Thymus (tissue), 11 donors: ENCODE measurements around the gene CDX2. TPM values are rescaled to one million over a fixed set of nuclear protein-coding genes. Genes with fewer than 3 reads are reported as not detected.

Experiments
- DNase-seq, 9 donors: peaks; one replicate each; pipeline ENCODE4 v3.0.0-alpha.2; 2013; ENCODE audit warnings: low spot score in 9 of 9, low read depth in 6 of 9, missing footprints in 1 of 9
- H3K27ac ChIP-seq, 2 donors: one replicate each; pipeline ENCODE4 v1.5.1; 2013; ENCODE audit warnings: control low read depth in 1 of 2, low read depth in 1 of 2, low read length in 1 of 2, mild to moderate bottlenecking in 1 of 2, moderate library complexity in 1 of 2
- H3K27me3 ChIP-seq, 2 donors: one replicate each; pipeline ENCODE4 v1.5.1; 2013; ENCODE audit warnings: low read length in 1 of 2; ENCODE audit not compliant: control insufficient read depth in 2 of 2, insufficient read depth in 1 of 2
- H3K36me3 ChIP-seq, 2 donors: one replicate each; pipeline ENCODE4 v1.5.1; 2013; ENCODE audit warnings: low read length in 1 of 2, mild to moderate bottlenecking in 1 of 2, moderate library complexity in 1 of 2; ENCODE audit not compliant: control insufficient read depth in 2 of 2, insufficient read depth in 2 of 2
- H3K4me1 ChIP-seq, 2 donors: one replicate each; pipeline ENCODE4 v1.5.1; 2013; ENCODE audit warnings: low read length in 2 of 2; ENCODE audit not compliant: control insufficient read depth in 2 of 2, insufficient read depth in 2 of 2
- H3K4me3 ChIP-seq, 2 donors: one replicate each; pipeline ENCODE4 v1.5.1; 2013; ENCODE audit warnings: low read length in 2 of 2, control low read depth in 1 of 2, mild to moderate bottlenecking in 1 of 2
- H3K9me3 ChIP-seq, 2 donors: one replicate each; pipeline ENCODE4 v1.5.1; 2013; ENCODE audit warnings: low read length in 1 of 2, mild to moderate bottlenecking in 1 of 2; ENCODE audit not compliant: control insufficient read depth in 2 of 2, insufficient read depth in 1 of 2
- WGBS: extraction: QIAGEN DNeasy Blood & Tissue Kit; methylation state at CpG from one replicate; pipeline ENCODE4 v1.1.7; 2013; 5-methylcytosine and 5-hydroxymethylcytosine counted together
- polyA plus RNA-seq: library from polyadenylated mRNA; stranded (reverse); fragments of 200-250 nt; gene quantifications from one replicate; pipeline ENCODE4 v1.2.3, GENCODE V29; 2013
- total RNA-seq: library from RNA; stranded (reverse); fragments of 120-200 nt; gene quantifications from one replicate; pipeline ENCODE4 v1.2.4, GENCODE V29; 2013
- donor health status: healthy.

CDX2 gene
- total and polyA plus RNA-seq, 2 donors: 0.09 to 0.64 TPM

GRCh38 chr13:27921421-27921960 is 47.6 kb downstream of the CDX2 start:
- Histone ChIP-seq H3K36me3 (no peaks in the 10 kb centered on the region), H3K27me3 (peaks cover 91 to 100% of the 10 kb centered on the region in 2 donors), H3K4me3 (peak overlapping the region in 1 of 2 donors; percentile 6), H3K9me3 (no peaks in the 10 kb centered on the region), H3K27ac (no peak overlapping the region), H3K4me1 (peaks cover 0 to 11% of the 10 kb centered on the region in 2 donors)
- 3% methylated on average over 41 of the region's 41 CpGs for WGBS
- no peak for DNase-seq

- Histone ChIP-seq H3K27me3 (peaks cover 89 to 100% of the 10 kb centered on the region in 2 donors), H3K9me3 (no peaks in the 10 kb centered on the region), H3K4me3 (peak overlapping the region in 1 of 2 donors; percentile 6), H3K4me1 (peaks cover 0 to 11% of the 10 kb centered on the region in 2 donors), H3K36me3 (no peaks in the 10 kb centered on the region), H3K27ac (no peak overlapping the region)
- 3% methylated on average over 40 of the region's 40 CpGs for WGBS
- peak in 1 of 9 donors; percentile 25 for DNase-seq
Observed at GRCh38 chr13:27920677-27921420, 48.3 kb downstream of the CDX2 start.

GRCh38 chr13:27919934-27920676 is 49.0 kb downstream of the CDX2 start, which contains the start of gene PDX1:
Gene PDX1 (plus strand): TSS chr13:27920000. CDS start chr13:27920139, 139 bp downstream.
- H3K4me1 ChIP-seq: peaks cover 0 to 11% of the 10 kb centered on the region in 2 donors
- no peak for DNase-seq
- no peak within 1 kb of the TSS for H3K27ac ChIP-seq
- peaks cover 90 to 100% of the 10 kb centered on the region in 2 donors for H3K27me3 ChIP-seq
- 4% methylated on average over 76 of the region's 76 CpGs for WGBS
- H3K4me3 ChIP-seq: peak within 1 kb of the TSS in 1 of 2 donors; percentile 9
- H3K36me3 ChIP-seq: no peaks in the 10 kb centered on the region
- no peaks in the 10 kb centered on the region for H3K9me3 ChIP-seq

GRCh38 chr13:27919659-27919933 is 49.5 kb downstream of the CDX2 start:
- H3K27ac ChIP-seq: no peak overlapping the region
- no peaks in the 10 kb centered on the region for H3K9me3 ChIP-seq
- H3K4me3 ChIP-seq: peak overlapping the region in 1 of 2 donors; percentile 9
- WGBS: 4% methylated on average over 11 of the region's 11 CpGs
- no peak for DNase-seq
- H3K4me1 ChIP-seq: peaks cover 0 to 11% of the 10 kb centered on the region in 2 donors
- peaks cover 89 to 99% of the 10 kb centered on the region in 2 donors for H3K27me3 ChIP-seq
- H3K36me3 ChIP-seq: no peaks in the 10 kb centered on the region

- H3K27me3 ChIP-seq: peaks cover 84 to 97% of the 10 kb centered on the region in 2 donors
- no peak overlapping the region for H3K4me3 ChIP-seq
- peaks cover 0 to 11% of the 10 kb centered on the region in 2 donors for H3K4me1 ChIP-seq
- 16% methylated on average over 23 of the region's 23 CpGs for WGBS
- H3K9me3 ChIP-seq: no peaks in the 10 kb centered on the region
- H3K27ac ChIP-seq: no peak overlapping the region
- H3K36me3 ChIP-seq: no peaks in the 10 kb centered on the region
- DNase-seq: no peak
Observed at GRCh38 chr13:27918918-27919658, 50.0 kb downstream of the CDX2 start.

- Histone ChIP-seq H3K4me3 (no peak overlapping the region), H3K27ac (no peak overlapping the region), H3K27me3 (peaks cover 76 to 96% of the 10 kb centered on the region in 2 donors), H3K9me3 (no peaks in the 10 kb centered on the region), H3K36me3 (no peaks in the 10 kb centered on the region), H3K4me1 (peaks cover 0 to 11% of the 10 kb centered on the region in 2 donors)
- 11% methylated on average over 46 of the region's 46 CpGs for WGBS
- no peak for DNase-seq
Observed at GRCh38 chr13:27918041-27918917, 50.8 kb downstream of the CDX2 start.

- Histone ChIP-seq H3K4me3 (no peak overlapping the region), H3K4me1 (peaks cover 0 to 11% of the 10 kb centered on the region in 2 donors), H3K27me3 (peaks cover 67 to 89% of the 10 kb centered on the region in 2 donors), H3K36me3 (no peaks in the 10 kb centered on the region), H3K27ac (no peak overlapping the region), H3K9me3 (no peaks in the 10 kb centered on the region)
- 7% methylated on average over 48 of the region's 48 CpGs for WGBS
- DNase-seq: no peak
Observed at GRCh38 chr13:27917121-27917947, 51.8 kb downstream of the CDX2 start.
